NT2/D1 (cell line): ENCODE results near the gene EDN1.
"Not testable (repeated sequence)": the region's sequence is repeated elsewhere in the genome, so short reads cannot be mapped to it uniquely, and the experiment has no call there.

Experiments
- DNase-seq: peaks from one replicate; pipeline ENCODE4 v3.0.0-alpha.2; 2011; ENCODE audit warnings: low read depth, low spot score
- H3K27me3 ChIP-seq: 2 replicates; pipeline ENCODE4 v1.6.0; 2011; ENCODE audit warnings: mild to moderate bottlenecking; ENCODE audit not compliant: insufficient read length, insufficient read depth
- H3K36me3 ChIP-seq: 2 replicates; pipeline ENCODE4 v1.6.1; 2011; ENCODE audit warnings: mild to moderate bottlenecking, low read length, mixed read lengths; ENCODE audit not compliant: insufficient read depth, insufficient read length
- H3K4me1 ChIP-seq: 2 replicates; pipeline ENCODE4 v1.5.1; 2011; ENCODE audit not compliant: insufficient read depth, insufficient read length
- H3K4me3 ChIP-seq: 2 replicates; pipeline ENCODE4 v1.5.1; 2011; ENCODE audit warnings: low read depth; ENCODE audit not compliant: insufficient read length
- H3K9ac ChIP-seq: 2 replicates; pipeline ENCODE4 v1.6.0; 2011; ENCODE audit warnings: low read depth; ENCODE audit not compliant: insufficient read length
- H3K9me3 ChIP-seq: 2 replicates; pipeline ENCODE4 v1.5.1; 2011; ENCODE audit warnings: mild to moderate bottlenecking, low read length; ENCODE audit not compliant: insufficient read depth
- SUZ12 ChIP-seq: IDR thresholded peaks from 2 replicates; pipeline ENCODE4 v1.6.1; 2011; ENCODE audit not compliant: insufficient read length, insufficient read depth; ENCODE audit errors: extremely low read depth
- YY1 ChIP-seq: IDR thresholded peaks from 2 replicates; pipeline ENCODE4 v1.6.1; 2011; ENCODE audit not compliant: insufficient read length, insufficient read depth
- ZNF274 ChIP-seq: IDR thresholded peaks from 2 replicates; pipeline ENCODE4 v1.6.1; 2011; ENCODE audit warnings: mild to moderate bottlenecking, low read depth, low read length

The EDN1 gene

GRCh38 chr6:12328701-12329100 lies 38.5 kb downstream of the EDN1 start:
- H3K4me3 ChIP-seq = no peak overlapping the region
- no peaks in the 10 kb centered on the region for H3K36me3 ChIP-seq
- no peak for DNase-seq
- no peaks in the 10 kb centered on the region for H3K4me1 ChIP-seq
- no peaks in the 10 kb centered on the region for H3K27me3 ChIP-seq
- TF ChIP-seq ZNF274 (no peak), YY1 (no peak), SUZ12 (no peak)
- H3K9ac ChIP-seq = no peak overlapping the region
- peaks cover 16% of the 10 kb centered on the region for H3K9me3 ChIP-seq

DNA sequence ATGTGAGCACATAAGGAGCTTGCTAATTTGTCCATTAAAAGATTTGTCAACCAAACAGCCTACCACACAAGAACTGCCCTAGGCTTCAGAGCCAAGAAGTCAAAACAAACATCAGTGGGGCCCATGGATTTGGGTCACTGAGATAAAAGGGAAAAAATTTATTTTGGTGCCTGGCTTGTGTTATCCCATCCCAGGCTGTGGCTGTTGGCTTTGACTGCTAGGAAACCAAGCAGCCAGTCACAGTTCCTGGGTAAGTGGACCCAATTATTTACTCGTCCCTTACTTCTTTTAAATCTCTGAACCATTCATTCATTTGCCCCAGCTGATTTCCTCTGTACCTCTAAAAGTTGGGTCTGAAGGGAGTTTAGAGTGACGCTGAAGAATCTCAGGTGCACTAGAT lies 41.3 kb downstream of the EDN1 start:
- H3K9me3 ChIP-seq = peaks cover 5% of the 10 kb centered on the region
- H3K4me3 ChIP-seq = no peak overlapping the region
- no peaks in the 10 kb centered on the region for H3K4me1 ChIP-seq
- H3K36me3 ChIP-seq = no peaks in the 10 kb centered on the region
- H3K9ac ChIP-seq = no peak overlapping the region
- TF ChIP-seq SUZ12 (no peak), YY1 (no peak), ZNF274 (no peak)
- no peaks in the 10 kb centered on the region for H3K27me3 ChIP-seq
- no peak for DNase-seq

DNA sequence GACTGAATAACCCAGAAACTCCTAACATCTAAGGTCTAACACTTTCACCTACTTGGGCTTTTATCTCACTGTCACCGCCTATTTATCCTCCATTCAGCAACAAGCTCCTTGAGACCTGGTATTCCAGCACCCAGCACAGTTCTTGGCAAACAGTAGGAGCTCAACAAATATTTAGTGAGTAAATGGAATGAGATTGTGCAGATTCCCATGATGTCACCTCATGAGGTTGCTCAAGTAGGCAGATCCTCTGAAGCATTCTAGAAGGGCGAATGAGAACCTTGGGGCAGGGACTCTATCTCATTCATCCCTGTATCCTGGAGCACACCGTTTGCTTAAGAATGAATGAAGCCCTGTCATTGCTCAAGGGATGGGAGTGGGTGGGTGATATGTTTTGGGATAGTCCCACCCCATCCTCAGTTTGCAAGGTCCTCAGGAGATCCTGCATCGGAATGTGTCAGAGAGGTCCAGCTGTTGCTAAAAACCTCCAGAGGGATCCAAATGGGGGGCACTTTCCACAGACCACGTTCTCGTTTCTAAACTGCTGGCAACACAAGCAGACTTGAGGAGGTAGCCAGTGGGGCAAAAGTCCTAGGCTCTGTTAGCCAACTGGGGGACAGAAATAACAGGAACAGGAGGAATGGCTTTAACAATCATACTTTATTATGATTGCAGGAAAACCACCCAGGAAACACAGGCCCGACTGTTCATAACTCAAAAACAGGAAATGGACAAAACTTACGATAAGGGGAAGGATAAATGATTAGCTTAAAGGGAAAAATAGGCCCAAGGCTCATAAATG lies 42.0 kb downstream of the EDN1 start:
- TF ChIP-seq SUZ12 (no peak), YY1 (no peak), ZNF274 (no peak)
- Histone ChIP-seq H3K27me3 (no peaks in the 10 kb centered on the region), H3K9ac (no peak overlapping the region), H3K4me3 (no peak overlapping the region), H3K36me3 (no peaks in the 10 kb centered on the region), H3K4me1 (no peaks in the 10 kb centered on the region), H3K9me3 (no peaks in the 10 kb centered on the region; the same call in 1 of the 2 replicates)
- DNase-seq = no peak

DNA sequence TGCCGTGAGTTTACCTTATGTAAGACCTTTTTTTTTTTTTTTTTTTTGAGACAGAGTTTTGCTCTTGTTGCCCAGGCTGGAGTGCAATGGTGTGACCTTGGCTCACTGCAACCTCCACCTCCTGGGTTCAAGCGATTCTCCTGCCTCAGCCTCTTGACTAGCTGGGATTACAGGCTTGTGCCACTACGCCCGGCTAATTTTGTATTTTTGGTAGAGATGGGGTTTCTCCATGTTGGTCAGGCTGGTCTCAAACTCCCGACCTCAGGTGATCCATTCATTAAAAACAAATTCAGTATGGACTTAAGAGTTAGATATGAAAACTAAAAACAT lies 42.6 kb downstream of the EDN1 start:
- not testable (repeated sequence) for H3K36me3 ChIP-seq, H3K4me1 ChIP-seq, DNase-seq, H3K9ac ChIP-seq, H3K9me3 ChIP-seq, H3K27me3 ChIP-seq, H3K4me3 ChIP-seq

- Histone ChIP-seq H3K4me3 (no peak overlapping the region), H3K9ac (no peak overlapping the region), H3K9me3 (peaks cover 7% of the 10 kb centered on the region; the same call in 1 of the 2 replicates), H3K4me1 (no peaks in the 10 kb centered on the region), H3K36me3 (no peaks in the 10 kb centered on the region), H3K27me3 (no peaks in the 10 kb centered on the region)
- no peak for TF ChIP-seq SUZ12
- no peak for TF ChIP-seq YY1
- TF ChIP-seq ZNF274 = no peak
- DNase-seq = no peak
These were observed 43.0 kb downstream of the EDN1 start for GRCh38 chr6:12333128-12333527.

DNA sequence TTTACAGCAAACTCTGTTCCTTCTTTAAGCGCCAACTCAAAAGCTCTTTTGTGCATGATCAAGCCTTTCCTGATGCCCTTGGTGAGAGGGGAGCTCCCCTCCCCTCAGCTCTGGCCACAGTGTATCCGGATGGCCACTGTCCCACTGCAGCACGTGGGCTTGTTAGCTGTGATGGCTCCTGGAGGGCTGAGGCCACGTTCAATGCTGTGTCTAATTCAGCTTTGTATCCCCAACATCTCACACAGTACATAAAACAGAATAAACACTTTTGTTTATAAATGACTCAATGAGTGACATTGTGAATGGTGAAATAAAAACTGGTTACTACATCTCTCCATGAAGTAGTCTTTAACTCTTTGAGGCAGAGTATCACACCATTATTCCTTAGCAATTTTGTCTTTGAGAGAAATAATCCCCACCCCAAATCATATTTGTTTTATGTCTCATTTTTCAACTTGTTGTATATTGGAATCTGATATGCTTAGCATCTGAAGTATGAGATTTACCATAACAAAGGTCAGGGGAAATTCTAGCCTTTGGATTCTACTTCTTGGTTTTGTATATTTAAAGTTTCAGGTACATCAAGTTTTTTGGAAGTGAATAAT lies 44.5 kb downstream of the EDN1 start:
- TF ChIP-seq YY1 (no peak), ZNF274 (no peak), SUZ12 (no peak)
- Histone ChIP-seq H3K4me1 (no peaks in the 10 kb centered on the region), H3K27me3 (no peaks in the 10 kb centered on the region), H3K36me3 (no peaks in the 10 kb centered on the region), H3K4me3 (no peak overlapping the region), H3K9ac (no peak overlapping the region), H3K9me3 (peaks cover 7% of the 10 kb centered on the region; the same call in 1 of the 2 replicates)
- no peak for DNase-seq

DNA sequence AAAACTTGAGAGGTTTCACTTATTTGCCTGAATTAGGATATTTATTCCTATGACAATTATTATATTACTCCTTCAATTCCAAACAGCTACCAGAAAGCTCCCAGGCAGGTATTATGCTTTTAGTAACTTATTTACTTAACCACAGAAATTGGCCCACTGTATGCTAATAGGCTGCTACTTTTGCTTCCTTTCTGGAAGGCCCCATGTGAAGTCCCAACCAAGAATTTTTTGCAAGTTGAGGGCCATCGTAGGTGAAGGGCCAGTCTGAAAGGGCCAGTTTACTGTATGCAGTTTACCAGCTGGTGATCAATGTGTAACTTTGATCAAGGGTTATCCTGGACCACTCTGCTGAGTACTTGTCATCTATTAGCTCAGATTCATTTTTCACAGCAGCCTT lies 45.0 kb downstream of the EDN1 start:
- no peaks in the 10 kb centered on the region for H3K4me1 ChIP-seq
- TF ChIP-seq SUZ12 = no peak
- no peak overlapping the region for H3K4me3 ChIP-seq

DNA sequence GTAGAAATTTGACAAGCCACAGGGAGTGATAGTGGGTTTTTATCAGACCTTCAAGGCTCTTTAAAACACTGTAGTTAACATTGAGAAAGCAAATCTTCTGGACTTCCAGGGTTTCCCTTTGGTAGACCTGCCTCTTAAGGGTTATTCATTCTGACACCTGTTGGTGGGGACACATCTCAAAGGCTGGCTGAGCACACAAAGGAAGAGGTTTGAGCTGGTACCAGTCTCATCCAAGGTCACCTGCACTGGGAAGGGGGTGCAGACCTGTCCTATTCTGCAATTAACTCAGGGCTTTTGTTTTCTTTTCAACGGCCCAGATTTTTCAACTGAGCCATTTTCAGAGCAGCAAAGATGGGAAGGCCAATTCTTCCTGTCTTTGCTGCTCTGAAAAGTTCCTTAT lies 45.6 kb downstream of the EDN1 start:
- Histone ChIP-seq H3K9me3 (peaks cover 7% of the 10 kb centered on the region; the same call in 1 of the 2 replicates), H3K9ac (no peak overlapping the region)

More for the DNA sequence above, 45.0 kb downstream of the EDN1 start:
- no peaks in the 10 kb centered on the region for H3K27me3 ChIP-seq
- H3K9ac ChIP-seq = no peak overlapping the region
- DNase-seq = no peak
- H3K36me3 ChIP-seq = no peaks in the 10 kb centered on the region
- peaks cover 7% of the 10 kb centered on the region; the same call in 1 of the 2 replicates for H3K9me3 ChIP-seq

More for the DNA sequence above, 45.6 kb downstream of the EDN1 start:
- DNase-seq = no peak
- TF ChIP-seq ZNF274 (no peak), YY1 (no peak), SUZ12 (no peak)
- no peaks in the 10 kb centered on the region for H3K36me3 ChIP-seq
- H3K4me3 ChIP-seq = no peak overlapping the region
- no peaks in the 10 kb centered on the region for H3K4me1 ChIP-seq
- no peaks in the 10 kb centered on the region for H3K27me3 ChIP-seq
